ENCODE data around the gene GBF1. TPM values are rescaled to one million over a fixed set of nuclear protein-coding genes. Genes with fewer than 3 reads are reported as not detected.

Gene GBF1
- total RNA-seq, 1 donor from 2014 or later = 40.3 TPM

DNA sequence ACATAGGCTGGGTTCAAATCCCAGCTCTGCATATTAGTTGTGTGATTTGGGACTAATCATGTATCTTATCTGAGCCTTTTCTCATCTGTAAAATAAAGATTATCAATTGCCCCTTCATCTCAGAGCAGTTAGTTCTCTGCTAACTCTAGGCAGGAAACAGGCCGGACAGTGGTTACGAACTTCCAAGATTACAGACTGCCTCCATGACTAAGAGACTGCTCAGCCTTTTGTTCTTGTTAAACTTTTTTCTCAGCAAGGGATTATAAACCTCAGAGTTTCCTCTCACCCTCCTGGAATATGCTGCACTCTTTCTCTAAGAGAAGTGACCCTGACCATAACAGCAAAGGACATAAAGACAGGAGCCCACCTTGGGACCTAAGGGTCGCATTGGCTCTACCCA, 97.6 kb downstream of the GBF1 start:
- Histone ChIP-seq H3K9me3 (no peaks in the 10 kb centered on the region), H3K4me1 (no peaks in the 10 kb centered on the region), H3K27ac (no peak overlapping the region), H3K4me3 (no peak overlapping the region), H3K36me3 (peaks cover 41% of the 10 kb centered on the region), H3K27me3 (ENCODE audit: low read depth) (no peaks in the 10 kb centered on the region)
- DNase-seq = no peak
- intact Hi-C loops (cut with DNase I) = no loop called here
- TF ChIP-seq, protein P1, sequence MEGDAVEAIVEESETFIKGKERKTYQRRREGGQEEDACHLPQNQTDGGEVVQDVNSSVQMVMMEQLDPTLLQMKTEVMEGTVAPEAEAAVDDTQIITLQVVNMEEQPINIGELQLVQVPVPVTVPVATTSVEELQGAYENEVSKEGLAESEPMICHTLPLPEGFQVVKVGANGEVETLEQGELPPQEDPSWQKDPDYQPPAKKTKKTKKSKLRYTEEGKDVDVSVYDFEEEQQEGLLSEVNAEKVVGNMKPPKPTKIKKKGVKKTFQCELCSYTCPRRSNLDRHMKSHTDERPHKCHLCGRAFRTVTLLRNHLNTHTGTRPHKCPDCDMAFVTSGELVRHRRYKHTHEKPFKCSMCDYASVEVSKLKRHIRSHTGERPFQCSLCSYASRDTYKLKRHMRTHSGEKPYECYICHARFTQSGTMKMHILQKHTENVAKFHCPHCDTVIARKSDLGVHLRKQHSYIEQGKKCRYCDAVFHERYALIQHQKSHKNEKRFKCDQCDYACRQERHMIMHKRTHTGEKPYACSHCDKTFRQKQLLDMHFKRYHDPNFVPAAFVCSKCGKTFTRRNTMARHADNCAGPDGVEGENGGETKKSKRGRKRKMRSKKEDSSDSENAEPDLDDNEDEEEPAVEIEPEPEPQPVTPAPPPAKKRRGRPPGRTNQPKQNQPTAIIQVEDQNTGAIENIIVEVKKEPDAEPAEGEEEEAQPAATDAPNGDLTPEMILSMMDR (IDR thresholded peaks at IDR 0.05) = no peak
- no peak for ATAC-seq

DNA sequence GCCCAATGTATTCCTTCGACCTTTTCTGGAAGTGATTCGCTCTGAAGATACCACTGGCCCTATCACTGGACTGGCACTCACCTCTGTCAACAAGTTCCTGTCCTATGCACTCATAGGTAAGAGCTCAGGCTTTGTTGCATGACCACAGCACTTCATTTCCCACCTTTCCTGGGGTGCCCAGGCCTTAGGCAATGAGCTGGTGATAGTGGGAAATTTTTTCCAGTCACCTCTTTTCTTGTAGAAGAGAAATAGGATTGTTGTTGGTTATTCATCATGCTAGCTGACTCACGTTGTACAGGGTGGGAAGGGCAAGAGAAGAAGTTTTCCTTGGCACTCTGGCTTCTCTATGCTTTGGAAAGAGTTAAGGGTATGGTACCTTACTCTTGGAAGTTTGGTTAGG, 98.7 kb downstream of the GBF1 start:
- DNase-seq (no peak), ATAC-seq (no peak)
- Histone ChIP-seq H3K4me3 (no peak overlapping the region), H3K9me3 (no peaks in the 10 kb centered on the region), H3K36me3 (peaks cover 47% of the 10 kb centered on the region), H3K27ac (no peak overlapping the region), H3K27me3 (ENCODE audit: low read depth) (no peaks in the 10 kb centered on the region), H3K4me1 (no peaks in the 10 kb centered on the region)
- TF ChIP-seq, protein P1 (IDR thresholded peaks at IDR 0.05) = no peak
- intact Hi-C loops (cut with DNase I) = no loop called here

DNA sequence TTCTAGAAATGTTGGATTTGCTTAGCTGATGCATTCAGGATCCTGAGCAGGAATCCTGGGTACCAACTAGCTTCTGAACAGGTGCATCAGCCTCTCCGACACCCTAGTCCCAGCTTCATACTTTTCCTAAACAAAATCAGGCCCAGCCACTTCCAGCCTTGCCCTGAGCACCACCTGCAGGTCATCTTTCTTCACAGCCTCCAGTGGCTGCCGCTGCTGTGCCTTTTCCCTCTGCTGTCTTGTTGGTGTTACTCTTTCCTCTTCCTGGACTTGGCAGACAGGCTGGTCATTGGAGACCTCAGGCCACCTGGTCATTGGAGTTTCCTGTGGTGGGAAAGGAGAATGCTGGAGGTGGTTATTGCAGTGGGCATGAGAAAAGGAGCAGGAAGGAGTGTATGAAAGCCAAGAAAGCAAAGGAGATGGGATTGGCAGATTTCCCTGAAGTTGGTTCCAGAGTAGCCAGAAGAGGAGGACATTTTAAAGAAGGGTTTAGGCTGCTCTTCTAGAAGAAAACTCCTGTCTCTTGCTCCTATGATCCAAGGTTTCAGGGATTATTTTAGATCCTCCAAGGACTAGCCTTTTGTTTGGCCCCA, 102.0 kb downstream of the GBF1 start:
- peak; percentile 58 for DNase-seq
- no peaks in the 10 kb centered on the region for H3K4me1 ChIP-seq
- intact Hi-C loops (cut with DNase I) = no loop called here
- no peaks in the 10 kb centered on the region for H3K27me3 ChIP-seq (ENCODE audit: low read depth)
- peak; percentile 69 to 81 for ATAC-seq
- no peak overlapping the region for H3K4me3 ChIP-seq
- no peaks in the 10 kb centered on the region for H3K9me3 ChIP-seq
- H3K36me3 ChIP-seq = peaks cover 75% of the 10 kb centered on the region
- H3K27ac ChIP-seq = no peak overlapping the region
- TF ChIP-seq, protein P1 (IDR thresholded peaks at IDR 0.05) = peak; percentile 50

DNA sequence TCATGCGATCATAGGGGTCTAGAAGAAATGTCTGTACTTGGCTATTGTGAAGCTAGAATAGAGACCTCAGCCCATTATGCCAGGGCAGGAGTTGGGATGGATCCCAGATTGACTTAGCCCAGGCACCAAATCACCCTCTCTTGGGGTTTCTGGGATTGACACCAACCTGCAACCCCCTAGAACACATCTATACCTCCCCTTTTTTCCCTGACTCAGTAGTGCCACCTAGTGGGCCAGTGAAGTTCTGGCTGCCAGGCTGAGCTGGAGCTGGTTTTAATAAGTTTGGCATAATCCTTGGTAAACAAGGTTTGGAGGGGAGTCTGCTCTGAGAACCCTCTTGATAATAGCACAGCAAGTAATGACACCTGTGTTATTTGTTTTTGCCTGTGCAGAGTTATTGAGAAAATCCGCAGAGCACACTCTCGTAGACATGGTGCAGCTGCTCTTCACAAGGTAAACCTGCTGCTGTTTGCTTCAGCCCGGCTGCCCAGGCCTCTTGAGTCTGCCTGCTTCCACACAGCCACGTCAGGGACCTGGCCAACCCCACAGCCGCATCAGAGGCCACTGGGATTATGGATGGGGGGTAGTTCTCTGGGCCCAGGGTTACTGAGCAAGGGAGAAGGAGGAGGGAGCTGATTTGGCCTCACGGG, 106.9 kb downstream of the GBF1 start:
- intact Hi-C loops (cut with DNase I) = loop anchor here (5.0 kb wide), 1 partner anchor 125 kb away; the partner anchor contains the start of gene ELOVL3
- ATAC-seq (peak; percentile 74 to 81), DNase-seq (peak; percentile 58)
- Histone ChIP-seq H3K4me3 (no peak overlapping the region), H3K27ac (no peak overlapping the region), H3K27me3 (ENCODE audit: low read depth) (no peaks in the 10 kb centered on the region), H3K9me3 (no peaks in the 10 kb centered on the region), H3K4me1 (no peaks in the 10 kb centered on the region), H3K36me3 (peaks cover 87% of the 10 kb centered on the region)
- TF ChIP-seq, protein P1 (IDR thresholded peaks at IDR 0.05) = peak; percentile 85

DNA sequence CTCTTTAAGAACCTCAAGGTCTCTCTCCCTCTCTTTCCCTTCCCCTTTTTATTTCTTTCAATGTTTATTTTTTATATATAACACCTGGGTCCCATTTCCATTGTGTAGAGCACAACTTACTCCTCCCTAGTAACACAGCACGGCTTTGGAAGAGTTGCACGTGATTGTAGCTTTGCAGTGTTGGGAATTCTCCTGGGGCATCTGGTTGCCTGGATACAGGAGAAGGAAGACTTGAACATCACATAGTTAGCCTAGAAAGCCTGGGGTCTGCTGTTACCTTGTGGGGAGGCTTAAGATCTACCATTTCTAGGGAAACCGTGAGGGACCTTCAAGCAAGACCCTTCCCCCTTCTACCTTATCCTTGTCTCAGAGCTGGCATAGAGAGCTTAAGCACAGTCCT, 109.1 kb downstream of the GBF1 start:
- ATAC-seq = no peak
- H3K9me3 ChIP-seq = no peaks in the 10 kb centered on the region
- intact Hi-C loops (cut with DNase I) = loop anchor here (5.0 kb wide), 1 partner anchor 127 kb away; the partner anchor contains the start of gene ELOVL3

More for the DNA sequence above, 109.1 kb downstream of the GBF1 start:
- Histone ChIP-seq H3K4me1 (no peaks in the 10 kb centered on the region), H3K27me3 (ENCODE audit: low read depth) (no peaks in the 10 kb centered on the region), H3K36me3 (peaks cover 92% of the 10 kb centered on the region), H3K4me3 (no peak overlapping the region), H3K27ac (no peak overlapping the region)
- TF ChIP-seq, protein P1 (IDR thresholded peaks at IDR 0.05) = no peak
- DNase-seq = no peak
